ENCODE measurements around the gene ING4.

Gene ING4

GRCh38 chr12:6604259-6605029 lies 58.5 kb downstream of the ING4 start:
- DNase-seq: no peak
- TF ChIP-seq CTCF (IDR thresholded peaks at IDR 0.05; ENCODE audit: low read depth, low read length): no peak
- Histone ChIP-seq H3K4me3 (ENCODE audit: low read depth, low read length) (peak overlapping the region; percentile 92), H3K9me3 (no peaks in the 10 kb centered on the region), H3K4me1 (peaks cover 25% of the 10 kb centered on the region), H3K36me3 (peaks cover 63% of the 10 kb centered on the region), H3K27me3 (no peaks in the 10 kb centered on the region)

- Histone ChIP-seq H3K4me3 (ENCODE audit: low read depth, low read length) (no peak overlapping the region), H3K36me3 (peaks cover 76% of the 10 kb centered on the region), H3K4me1 (peaks cover 17% of the 10 kb centered on the region), H3K27me3 (no peaks in the 10 kb centered on the region), H3K9me3 (no peaks in the 10 kb centered on the region)
- no peak for TF ChIP-seq CTCF (IDR thresholded peaks at IDR 0.05; ENCODE audit: low read depth, low read length)
- DNase-seq: peak; percentile 50
Measured at GRCh38 chr12:6603095-6603567, 59.8 kb downstream of the ING4 start.

- no peak for TF ChIP-seq CTCF (IDR thresholded peaks at IDR 0.05; ENCODE audit: low read depth, low read length)
- Histone ChIP-seq H3K4me1 (peaks cover 11% of the 10 kb centered on the region), H3K9me3 (no peaks in the 10 kb centered on the region), H3K4me3 (ENCODE audit: low read depth, low read length) (no peak overlapping the region), H3K27me3 (no peaks in the 10 kb centered on the region), H3K36me3 (peaks cover 82% of the 10 kb centered on the region)
- DNase-seq: no peak
Measured at GRCh38 chr12:6602526-6602925, 60.4 kb downstream of the ING4 start.

Data from BE2C (cell line).